OCI-LY3 (cell line): ENCODE measurements around the gene LPCAT1.

Source experiments
- H2AFZ ChIP-seq: fragments of 200-600, 300-600 bp; shearing (Covaris generic); 2 replicates; pipeline ENCODE4 v1.6.0; 2014; ENCODE audit warnings: antibody characterized with exemption, low read depth, low read length
- H3K27ac ChIP-seq: fragments of 200-600, 300-600 bp; sonication (generic); 2 replicates; pipeline ENCODE4 v1.5.1; 2014; ENCODE audit warnings: mild to moderate bottlenecking, low read length, moderate library complexity, mixed read lengths
- H3K27me3 ChIP-seq: fragments of 200-600, 300-600 bp; sonication (generic); 2 replicates; pipeline ENCODE4 v1.6.1; 2014; ENCODE audit warnings: low read depth, low read length, mixed read lengths
- H3K36me3 ChIP-seq: fragments of 200-600, 300-600 bp; sonication (generic); replicated peaks from 2 replicates; pipeline ENCODE3; 2014; ENCODE audit warnings: low read depth, low read length, mixed read lengths
- H3K4me1 ChIP-seq: fragments of 300-600, 200-600 bp; sonication (generic); 2 replicates; pipeline ENCODE4 v1.6.1; 2014; ENCODE audit warnings: low read length, mixed read lengths
- H3K4me2 ChIP-seq: fragments of 200-600, 300-600 bp; sonication (generic); 2 replicates; pipeline ENCODE4 v1.6.1; 2014; ENCODE audit warnings: low read length, mixed read lengths
- H3K4me3 ChIP-seq: fragments of 300-600, 200-600 bp; sonication (generic); 2 replicates; pipeline ENCODE4 v1.5.1; 2014; ENCODE audit warnings: antibody characterized with exemption, mild to moderate bottlenecking, low read length, moderate library complexity
- H3K79me2 ChIP-seq: fragments of 300-600, 200-600 bp; shearing (Covaris generic); 2 replicates; pipeline ENCODE4 v1.6.1; 2014; ENCODE audit warnings: mild to moderate bottlenecking, low read length, mixed read lengths
- H3K9ac ChIP-seq: fragments of 300-600, 200-600 bp; shearing (Covaris generic); 2 replicates; pipeline ENCODE4 v1.6.0; 2014; ENCODE audit warnings: mild to moderate bottlenecking, low read length, moderate library complexity
- H3K9me3 ChIP-seq: fragments of 200-600, 300-600 bp; shearing (Covaris generic); 2 replicates; pipeline ENCODE4 v1.6.1; 2014; ENCODE audit warnings: low read length, mixed read lengths; ENCODE audit not compliant: insufficient read depth
- H4K20me1 ChIP-seq: fragments of 200-600, 300-600 bp; sonication (generic); 2 replicates; pipeline ENCODE4 v1.6.1; 2016; ENCODE audit warnings: low read length, mixed read lengths; ENCODE audit not compliant: insufficient read depth
- CTCF ChIP-seq: fragments of 200-600, 300-600 bp; sonication (generic); IDR thresholded peaks from 2 replicates; pipeline ENCODE4 v1.5.1; 2014; ENCODE audit warnings: antibody characterized with exemption, low read length, low read depth
- EZH2phosphoT487 ChIP-seq: fragments of 200-600 bp; shearing (Covaris generic); IDR thresholded peaks from 2 replicates; pipeline ENCODE4 v1.6.1; 2018; ENCODE audit warnings: antibody characterized with exemption, mixed run types, low read depth

The LPCAT1 gene

GRCh38 chr5:1551426-1552301, 27.9 kb upstream of the LPCAT1 start:
- H3K27me3 ChIP-seq = no peaks in the 10 kb centered on the region
- H4K20me1 ChIP-seq = no peaks in the 10 kb centered on the region

GRCh38 chr5:1550287-1551076, 26.7 kb upstream of the LPCAT1 start:
- Histone ChIP-seq H2AFZ (no peak overlapping the region), H3K27me3 (no peaks in the 10 kb centered on the region), H3K4me2 (no peak overlapping the region), H3K9ac (no peak overlapping the region), H4K20me1 (no peaks in the 10 kb centered on the region), H3K27ac (no peak overlapping the region), H3K4me1 (no peaks in the 10 kb centered on the region), H3K36me3 (no peaks in the 10 kb centered on the region), H3K9me3 (no peaks in the 10 kb centered on the region), H3K4me3 (no peak overlapping the region), H3K79me2 (no peaks in the 10 kb centered on the region)
- TF ChIP-seq EZH2phosphoT487 = no peak
- TF ChIP-seq CTCF = no peak

More at GRCh38 chr5:1551426-1552301, 27.9 kb upstream of the LPCAT1 start:
- Histone ChIP-seq H3K4me3 (no peak overlapping the region), H3K36me3 (no peaks in the 10 kb centered on the region), H3K79me2 (no peaks in the 10 kb centered on the region), H3K27ac (no peak overlapping the region), H3K9ac (no peak overlapping the region), H3K4me1 (no peaks in the 10 kb centered on the region), H3K9me3 (no peaks in the 10 kb centered on the region), H2AFZ (no peak overlapping the region), H3K4me2 (no peak overlapping the region)
- no peak for TF ChIP-seq EZH2phosphoT487
- TF ChIP-seq CTCF = no peak

- Histone ChIP-seq H3K9ac (no peak overlapping the region), H3K79me2 (no peaks in the 10 kb centered on the region), H4K20me1 (no peaks in the 10 kb centered on the region), H3K36me3 (no peaks in the 10 kb centered on the region), H3K9me3 (no peaks in the 10 kb centered on the region), H3K4me3 (no peak overlapping the region), H3K27me3 (no peaks in the 10 kb centered on the region), H3K4me1 (no peaks in the 10 kb centered on the region), H3K27ac (no peak overlapping the region), H2AFZ (no peak overlapping the region), H3K4me2 (no peak overlapping the region)
- no peak for TF ChIP-seq CTCF
- no peak for TF ChIP-seq EZH2phosphoT487
Measured at GRCh38 chr5:1549475-1550030, 25.8 kb upstream of the LPCAT1 start.
